IMR-90 (cell line): ENCODE data around the gene S100A6. TPM values are rescaled to one million over a fixed set of nuclear protein-coding genes. Genes with fewer than 3 reads are reported as not detected.

Experiments used
- ATAC-seq: fragments of 200-7000 bp; cut with Tn5 transposase; 2 replicates; pipeline ENCODE4 v1.9.1; 2020; ENCODE audit warnings: low read depth, mild to moderate bottlenecking, moderate library complexity
- BruUV-seq: library from RNA; stranded (reverse); fragments of 400-500 nt; replicated peaks from 2 replicates; lab custom pipeline; 2021; lab: Mats Ljungman, UMichigan
- CTCF ChIA-PET: fragments of 300-600 bp; formaldehyde crosslinking; extraction: SDS; loops from one replicate; lab custom pipeline; 2021; ENCODE audit warnings: antibody characterized with exemption; lab: Yijun Ruan, JAX
- POLR2A ChIA-PET: fragments of 300-600 bp; sonication (Branson Sonifier 250); formaldehyde crosslinking; loops from one replicate; lab custom pipeline; 2022; ENCODE audit warnings: antibody characterized with exemption; ENCODE audit not compliant: unreplicated experiment; lab: Charles Lee
- DNase-seq: peaks from one replicate; pipeline ENCODE4 v3.0.0; 2013
- H2AFZ ChIP-seq: replicated peaks from 2 replicates; pipeline ENCODE3; 2013; ENCODE audit warnings: low read length, mild to moderate bottlenecking; ENCODE audit not compliant: poor library complexity
- H2AK5ac ChIP-seq: 2 replicates; pipeline ENCODE4 v1.6.1; 2013; ENCODE audit warnings: low read depth, low read length, inconsistent platforms
- H2AK9ac ChIP-seq: replicated peaks from 2 replicates; pipeline ENCODE3; 2013; ENCODE audit warnings: mild to moderate bottlenecking, low read depth, low read length, moderate library complexity; ENCODE audit not compliant: poor library complexity
- H2BK120ac ChIP-seq: 2 replicates; pipeline ENCODE4 v1.6.1; 2013; ENCODE audit warnings: low read depth, low read length, inconsistent platforms
- H2BK15ac ChIP-seq: 3 replicates; pipeline ENCODE4 v1.6.1; 2013; ENCODE audit warnings: low read depth, low read length, inconsistent platforms
- H2BK20ac ChIP-seq: 2 replicates; pipeline ENCODE4 v1.6.1; 2013; ENCODE audit warnings: low read depth, mild to moderate bottlenecking, inconsistent platforms, low read length, moderate library complexity
- H2BK5ac ChIP-seq: 2 replicates; pipeline ENCODE4 v1.6.1; 2013; ENCODE audit warnings: mild to moderate bottlenecking, low read depth, low read length, inconsistent platforms; ENCODE audit not compliant: poor library complexity, severe bottlenecking
- H3K14ac ChIP-seq: replicated peaks from 2 replicates; pipeline ENCODE4 v1.6.1; 2013; ENCODE audit warnings: low read depth, low read length, inconsistent platforms
- H3K18ac ChIP-seq: 2 replicates; pipeline ENCODE4 v1.6.1; 2013; ENCODE audit warnings: low read depth, low read length, control low read depth
- H3K23ac ChIP-seq: 2 replicates; pipeline ENCODE4 v1.6.1; 2013; ENCODE audit warnings: low read depth, low read length, inconsistent platforms
- H3K27ac ChIP-seq: 2 replicates; pipeline ENCODE4 v1.5.1; 2013; ENCODE audit warnings: mild to moderate bottlenecking, control low read depth, low read length; ENCODE audit not compliant: insufficient read depth
- H3K27me3 ChIP-seq: 2 replicates; pipeline ENCODE4 v1.6.1; 2013; ENCODE audit warnings: low read length; ENCODE audit not compliant: control insufficient read depth, insufficient read depth
- H3K36me3 ChIP-seq: 2 replicates; pipeline ENCODE4 v1.6.1; 2013; ENCODE audit warnings: low read length, mixed read lengths; ENCODE audit not compliant: control insufficient read depth, insufficient read depth
- H3K4ac ChIP-seq: 2 replicates; pipeline ENCODE4 v1.6.1; 2013; ENCODE audit warnings: low read depth, low read length, inconsistent platforms
- H3K4me1 ChIP-seq: 2 replicates; pipeline ENCODE4 v1.6.1; 2013; ENCODE audit warnings: low read length, mixed read lengths; ENCODE audit not compliant: control insufficient read depth, insufficient read depth
- H3K4me2 ChIP-seq: 2 replicates; pipeline ENCODE4 v1.6.1; 2013; ENCODE audit warnings: low read depth, mild to moderate bottlenecking, control low read depth, low read length, moderate library complexity
- H3K4me3 ChIP-seq: 2 replicates; pipeline ENCODE4 v1.5.1; 2013; ENCODE audit warnings: low read depth, mild to moderate bottlenecking, control low read depth, low read length, moderate library complexity; ENCODE audit not compliant: insufficient read depth
- H3K56ac ChIP-seq: 2 replicates; pipeline ENCODE4 v1.6.1; 2013; ENCODE audit warnings: low read length, inconsistent platforms; ENCODE audit not compliant: insufficient read depth; ENCODE audit errors: extremely low read depth
- H3K79me1 ChIP-seq, 2 experiments: 2 replicates each; pipeline ENCODE4 v1.6.1; 2013; ENCODE audit warnings: low read length in 2 of 2, inconsistent platforms in 1 of 2, low read depth in 1 of 2
- H3K9ac ChIP-seq: 2 replicates; pipeline ENCODE4 v1.6.1; 2013; ENCODE audit warnings: low read depth, low read length, control low read depth
- H3K9me1 ChIP-seq: 2 replicates; pipeline ENCODE4 v1.6.1; 2013; ENCODE audit warnings: low read length, inconsistent platforms; ENCODE audit not compliant: insufficient read depth
- H3K9me3 ChIP-seq: 2 replicates; pipeline ENCODE4 v1.6.1; 2013; ENCODE audit warnings: low read length; ENCODE audit not compliant: control insufficient read depth, insufficient read depth
- H4K20me1 ChIP-seq: 2 replicates; pipeline ENCODE4 v1.6.1; 2013; ENCODE audit warnings: low read length, inconsistent platforms; ENCODE audit not compliant: insufficient read depth
- H4K5ac ChIP-seq: 2 replicates; pipeline ENCODE4 v1.6.1; 2013; ENCODE audit warnings: mild to moderate bottlenecking, low read depth, low read length, control low read depth
- H4K8ac ChIP-seq, 2 experiments: 2 replicates each; pipeline ENCODE4 v1.6.1; 2013; ENCODE audit warnings: low read depth in 2 of 2, low read length in 2 of 2, control low read depth in 1 of 2, inconsistent platforms in 1 of 2
- H4K91ac ChIP-seq: 2 replicates; pipeline ENCODE4 v1.6.1; 2013; ENCODE audit warnings: low read depth, low read length, inconsistent platforms; ENCODE audit not compliant: insufficient read depth
- CTCF ChIP-seq: conservative IDR thresholded peaks from 2 replicates; pipeline ENCODE4 v1.5.1; 2012; ENCODE audit warnings: mild to moderate bottlenecking, low read depth, low read length, improper control_type of control experiment
- NFE2L2 ChIP-seq: fragments of 150-350 bp; IDR thresholded peaks from 2 replicates; pipeline ENCODE4 v1.6.1; 2016; ENCODE audit warnings: low read depth, mild to moderate bottlenecking, low read length
- RAD21 ChIP-seq: IDR thresholded peaks from 2 replicates; pipeline ENCODE4 v1.6.1; 2012; ENCODE audit warnings: low read length, improper control_type of control experiment
- SMC3 ChIP-seq: fragments of 150-350 bp; IDR thresholded peaks from 2 replicates; pipeline ENCODE4 v1.6.1; 2016; ENCODE audit warnings: low read depth, mild to moderate bottlenecking, antibody characterized with exemption, low read length, moderate library complexity
- WGBS, 2 experiments: methylation state at CpG; one replicate each; pipeline versions ENCODE4 v1.1.5 to v1.1.7; 2013; ENCODE audit warnings: missing lambda C conversion rate in 2 of 2; ENCODE audit not compliant: insufficient read length in 1 of 2; ENCODE audit errors: extremely low coverage in 2 of 2; 5-methylcytosine and 5-hydroxymethylcytosine counted together
- dilution Hi-C: fragments of 300-500 bp; cut with HindIII; formaldehyde crosslinking; loops from one replicate; pipeline ENCODE4 v1.14.3; 2018; ENCODE audit warnings: low sequenced_read_pairs; ENCODE audit not compliant: unreplicated experiment
- in situ Hi-C: fragments of 300-500 bp; cut with MboI; formaldehyde crosslinking; loops from 3 replicates; pipeline ENCODE4 v1.14.3; 2019; ENCODE audit warnings: low sequenced_read_pairs, inconsistent platforms, mixed read lengths
- intact Hi-C: fragments of 100-400 bp; cut with micrococcal nuclease; formaldehyde crosslinking; loops from 2 replicates; pipeline ENCODE4 v1.10.0; 2022
- polyA plus RNA-seq, 3 experiments: library from polyadenylated mRNA; depleted of rRNA; stranded (reverse); fragments of >200 nt; gene quantifications; 2 replicates each; pipeline ENCODE4 v1.2.3, GENCODE V29; 2012; ENCODE audit warnings: low replicate concordance in 1 of 3
- total RNA-seq: library from RNA; depleted of rRNA; stranded (reverse); fragments of >200 nt; gene quantifications from 2 replicates; pipeline ENCODE4 v1.2.3, GENCODE V29; 2012

Gene S100A6
- total and polyA plus RNA-seq, 2 of the 4 experiments (the other 2 are of a cell fraction), result 373 to 1,755 TPM

- TF ChIP-seq CTCF, result peak; percentile 97
Observed at GRCh38 chr1:153510984-153511410, 24.8 kb downstream of the S100A6 start (continued).

GRCh38 chr1:153509729-153510354 lies 25.9 kb downstream of the S100A6 start:
- ChIA-PET CTCF (interaction anchor here (1.0 to 2.6 kb wide), 5 partner anchors 23 to 226 kb away, joined by 3 to 15 read pairs (median 7); partner anchors contain the start of gene S100A13), POLR2A (interaction anchor here (0.6 to 1.1 kb wide), 2 partner anchors 56 to 111 kb away, joined by 3 to 5 read pairs; no protein-coding TSS in a partner anchor)
- ATAC-seq (no peak), DNase-seq (no peak)
- Histone ChIP-seq H4K8ac (no peak overlapping the region), H2BK5ac (no peak overlapping the region), H4K91ac (no peak overlapping the region; the same call in 1 of the 2 replicates), H3K4me1 (peaks cover 23% of the 10 kb centered on the region), H3K14ac (no peak overlapping the region), H3K4me3 (no peak overlapping the region), H2AK9ac (peak overlapping the region; percentile 17), H2BK20ac (0 out of 2 replicates have a peak overlapping the region, but pooled peaks have one; percentile 54), H3K56ac (no peak overlapping the region), H2AK5ac (peak overlapping the region; percentile 88), H3K27me3 (no peaks in the 10 kb centered on the region), H3K9me1 (peaks cover 12% of the 10 kb centered on the region), H3K9me3 (no peaks in the 10 kb centered on the region), H3K27ac (no peak overlapping the region), H4K5ac (no peak overlapping the region), H4K20me1 (no peaks in the 10 kb centered on the region), H3K9ac (no peak overlapping the region), H3K23ac (no peak overlapping the region), H2AFZ (peak overlapping the region; percentile 54), H3K4ac (peak overlapping the region; percentile 16; the same call in 1 of the 2 replicates), H2BK120ac (peak overlapping the region; percentile 28), H3K36me3 (no peaks in the 10 kb centered on the region), H3K79me1 (peaks cover 0 to 4% of the 10 kb centered on the region in 2 experiments; a peak in 1 of 4 replicates), H2BK15ac (peak overlapping the region; percentile 11; the same call in 1 of the 3 replicates), H3K18ac (no peak overlapping the region), H3K4me2 (no peak overlapping the region)
- in situ Hi-C loops (loop anchor here (5.0 to 10.0 kb wide), 3 partner anchors 55 to 237 kb away; partner anchors contain the start of gene S100A2), intact Hi-C loops (loop anchor here (2.0 to 10.0 kb wide), 2 partner anchors 161 to 475 kb away; partner anchors contain the start of genes ILF2 and RAB13), dilution Hi-C loops (no loop called here)
- no CpG with 5 or more reads among the region's 4 CpGs for WGBS, 2 experiments
- TF ChIP-seq NFE2L2, result no peak
- TF ChIP-seq SMC3, result peak; percentile 58
- peak; percentile 65 for TF ChIP-seq CTCF
- TF ChIP-seq RAD21, result peak; percentile 70
- no TSS peak for BruUV-seq
